ENCODE results near the gene CHMP4B. TPM values are rescaled to one million over a fixed set of nuclear protein-coding genes. Genes with fewer than 3 reads are reported as not detected.

The CHMP4B gene
- polyA plus RNA-seq, 2 of the 4 experiments (the other 2 are of a cell fraction): 81.3 to 104 TPM

DNA sequence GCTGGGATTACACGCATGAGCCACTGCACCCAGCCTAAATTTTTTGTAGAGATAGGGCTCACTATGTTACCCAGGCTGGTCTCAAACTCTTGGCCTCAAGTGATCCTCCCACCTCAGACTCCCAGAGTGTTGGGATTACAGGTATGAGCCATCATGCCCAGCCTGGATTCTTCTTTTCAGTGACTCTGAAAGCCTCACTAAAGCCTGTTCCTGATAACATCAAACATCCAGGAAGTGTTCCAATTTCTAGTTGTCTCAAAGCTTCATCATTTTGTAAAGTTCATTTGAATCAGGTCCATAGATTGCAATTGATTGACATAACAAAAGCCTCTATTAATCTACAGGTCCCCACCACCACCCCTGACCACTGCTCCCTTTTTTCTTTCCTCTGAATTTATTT, 29.2 kb upstream of the CHMP4B start:
- Histone ChIP-seq H3K4me2 (no peak overlapping the region), H3K4me3 (no peak overlapping the region), H3K9me3 (no peaks in the 10 kb centered on the region), H3K4me1 (peaks cover 6% of the 10 kb centered on the region; the same call in 1 of the 3 replicates), H3K27ac (no peak overlapping the region)
- WGBS (ENCODE audit: missing lambda C conversion rate): 100% methylated on average over 1 of the region's 1 CpG
- DNase-seq (ENCODE audit: low read depth in 1 of 2, low spot score in 1 of 2) (no peak), FAIRE-seq (no peak), ATAC-seq (no peak)
- CTCF ChIA-PET: interaction anchor here (1.1 to 2.4 kb wide), 4 partner anchors 10 to 347 kb away, joined by 3 to 12 read pairs (median 3); partner anchors contain the start of gene ZNF341
- POLR2A ChIA-PET: interaction anchor here (0.6 kb wide), 1 partner anchor 316 kb away, joined by 3 read pairs; no protein-coding TSS in a partner anchor
- TF ChIP-seq MAFK (IDR thresholded peaks at IDR 0.05; ENCODE audit: partially characterized antibody) (no peak), FOSL2 (IDR thresholded peaks at IDR 0.05) (no peak), FOSL2 (CRISPR knock-in tag; IDR thresholded peaks at IDR 0.05) (no peak), NFE2L2 (conservative IDR thresholded peaks at IDR 0.05; ENCODE audit: low read length) (no peak), NR3C1 (IDR thresholded peaks at IDR 0.05) (no peak), FOXS1 (CRISPR knock-in tag; IDR thresholded peaks at IDR 0.05) (no peak), RAD21 (conservative IDR thresholded peaks at IDR 0.05 in 1 of 2, IDR thresholded peaks at IDR 0.05 in 1 of 2) (no peak), HEYL (CRISPR knock-in tag; IDR thresholded peaks at IDR 0.05) (no peak), PHF8 (IDR thresholded peaks at IDR 0.05; ENCODE audit: borderline replicate concordance, low read depth) (no peak), CBX2 (IDR thresholded peaks at IDR 0.05; ENCODE audit: borderline replicate concordance, low read depth) (no peak), EHF (CRISPR knock-in tag; IDR thresholded peaks at IDR 0.05) (no peak), TP53 (CRISPR knock-in tag; IDR thresholded peaks at IDR 0.05) (no peak), CEBPB (IDR thresholded peaks at IDR 0.05) (no peak), ESRRA (IDR thresholded peaks at IDR 0.05; ENCODE audit: borderline replicate concordance, low read length) (no peak)
- TF ChIP-seq, protein P1, sequence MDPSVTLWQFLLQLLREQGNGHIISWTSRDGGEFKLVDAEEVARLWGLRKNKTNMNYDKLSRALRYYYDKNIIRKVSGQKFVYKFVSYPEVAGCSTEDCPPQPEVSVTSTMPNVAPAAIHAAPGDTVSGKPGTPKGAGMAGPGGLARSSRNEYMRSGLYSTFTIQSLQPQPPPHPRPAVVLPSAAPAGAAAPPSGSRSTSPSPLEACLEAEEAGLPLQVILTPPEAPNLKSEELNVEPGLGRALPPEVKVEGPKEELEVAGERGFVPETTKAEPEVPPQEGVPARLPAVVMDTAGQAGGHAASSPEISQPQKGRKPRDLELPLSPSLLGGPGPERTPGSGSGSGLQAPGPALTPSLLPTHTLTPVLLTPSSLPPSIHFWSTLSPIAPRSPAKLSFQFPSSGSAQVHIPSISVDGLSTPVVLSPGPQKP (IDR thresholded peaks at IDR 0.05; ENCODE audit: low read depth, low read length): no peak
- TF ChIP-seq, protein P2, sequence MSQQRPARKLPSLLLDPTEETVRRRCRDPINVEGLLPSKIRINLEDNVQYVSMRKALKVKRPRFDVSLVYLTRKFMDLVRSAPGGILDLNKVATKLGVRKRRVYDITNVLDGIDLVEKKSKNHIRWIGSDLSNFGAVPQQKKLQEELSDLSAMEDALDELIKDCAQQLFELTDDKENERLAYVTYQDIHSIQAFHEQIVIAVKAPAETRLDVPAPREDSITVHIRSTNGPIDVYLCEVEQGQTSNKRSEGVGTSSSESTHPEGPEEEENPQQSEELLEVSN (IDR thresholded peaks at IDR 0.05; ENCODE audit: borderline replicate concordance, low read depth): no peak

- H3K4me2 ChIP-seq: no peak overlapping the region
- no peaks in the 10 kb centered on the region for H3K9me3 ChIP-seq
- peaks cover 8% of the 10 kb centered on the region; the same call in 2 of the 3 replicates for H3K4me1 ChIP-seq
- TF ChIP-seq NR3C1 (IDR thresholded peaks at IDR 0.05) (no peak), ZFP36 (IDR thresholded peaks at IDR 0.05; ENCODE audit: borderline replicate concordance, partially characterized antibody) (no peak), TFCP2L1 (CRISPR knock-in tag; IDR thresholded peaks at IDR 0.05) (no peak), CEBPB (IDR thresholded peaks at IDR 0.05) (no peak), MAZ (IDR thresholded peaks at IDR 0.05; ENCODE audit: borderline replicate concordance, low read depth, low read length) (no peak), CBX8 (IDR thresholded peaks at IDR 0.05) (no peak), ESRRA (IDR thresholded peaks at IDR 0.05; ENCODE audit: borderline replicate concordance, low read length) (no peak), HOXB13 (CRISPR knock-in tag; IDR thresholded peaks at IDR 0.05; ENCODE audit: low read depth) (no peak), NFE2L2 (conservative IDR thresholded peaks at IDR 0.05; ENCODE audit: low read length) (no peak), CHD4 (IDR thresholded peaks at IDR 0.05; ENCODE audit: borderline replicate concordance) (no peak)
- TF ChIP-seq, protein P3, sequence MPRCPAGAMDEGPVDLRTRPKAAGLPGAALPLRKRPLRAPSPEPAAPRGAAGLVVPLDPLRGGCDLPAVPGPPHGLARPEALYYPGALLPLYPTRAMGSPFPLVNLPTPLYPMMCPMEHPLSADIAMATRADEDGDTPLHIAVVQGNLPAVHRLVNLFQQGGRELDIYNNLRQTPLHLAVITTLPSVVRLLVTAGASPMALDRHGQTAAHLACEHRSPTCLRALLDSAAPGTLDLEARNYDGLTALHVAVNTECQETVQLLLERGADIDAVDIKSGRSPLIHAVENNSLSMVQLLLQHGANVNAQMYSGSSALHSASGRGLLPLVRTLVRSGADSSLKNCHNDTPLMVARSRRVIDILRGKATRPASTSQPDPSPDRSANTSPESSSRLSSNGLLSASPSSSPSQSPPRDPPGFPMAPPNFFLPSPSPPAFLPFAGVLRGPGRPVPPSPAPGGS (IDR thresholded peaks at IDR 0.05): no peak
- TF ChIP-seq, protein P4, sequence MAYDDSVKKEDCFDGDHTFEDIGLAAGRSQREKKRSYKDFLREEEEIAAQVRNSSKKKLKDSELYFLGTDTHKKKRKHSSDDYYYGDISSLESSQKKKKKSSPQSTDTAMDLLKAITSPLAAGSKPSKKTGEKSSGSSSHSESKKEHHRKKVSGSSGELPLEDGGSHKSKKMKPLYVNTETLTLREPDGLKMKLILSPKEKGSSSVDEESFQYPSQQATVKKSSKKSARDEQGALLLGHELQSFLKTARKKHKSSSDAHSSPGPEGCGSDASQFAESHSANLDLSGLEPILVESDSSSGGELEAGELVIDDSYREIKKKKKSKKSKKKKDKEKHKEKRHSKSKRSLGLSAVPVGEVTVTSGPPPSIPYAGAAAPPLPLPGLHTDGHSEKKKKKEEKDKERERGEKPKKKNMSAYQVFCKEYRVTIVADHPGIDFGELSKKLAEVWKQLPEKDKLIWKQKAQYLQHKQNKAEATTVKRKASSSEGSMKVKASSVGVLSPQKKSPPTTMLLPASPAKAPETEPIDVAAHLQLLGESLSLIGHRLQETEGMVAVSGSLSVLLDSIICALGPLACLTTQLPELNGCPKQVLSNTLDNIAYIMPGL (CRISPR knock-in tag; IDR thresholded peaks at IDR 0.05; ENCODE audit: borderline replicate concordance): no peak
- ChIA-PET POLR2A (no interaction called here), CTCF (interaction anchor here (1.0 to 2.4 kb wide), 3 partner anchors 9 to 51 kb away, joined by 3 to 12 read pairs (median 3); partner anchors contain the start of gene ZNF341)
- 76% methylated on average over 5 of the region's 5 CpGs for WGBS (ENCODE audit: missing lambda C conversion rate)
- DNase-seq (ENCODE audit: low read depth in 1 of 2, low spot score in 1 of 2) (no peak), ATAC-seq (no peak), FAIRE-seq (no peak)
- no peak overlapping the region for H3K4me3 ChIP-seq
- H3K27ac ChIP-seq: no peak overlapping the region
These were observed 27.9 kb upstream of the CHMP4B start for GRCh38 chr20:33783256-33783655.
